GM12875 (cell line): ENCODE data around the gene SMG5.

Experiments used
- H3K4me3 ChIP-seq: one replicate; pipeline ENCODE4 v1.5.1; 2011; ENCODE audit warnings: low read depth, low read length, control low read depth
- TF ChIP-seq, protein P1 (sequence below): IDR thresholded peaks from 2 replicates; pipeline ENCODE4 v1.5.1; 2011; ENCODE audit warnings: low read depth, mild to moderate bottlenecking, control low read depth, inconsistent platforms, low read length, moderate library complexity, borderline replicate concordance; ENCODE audit not compliant: insufficient read depth

SMG5 gene

GRCh38 chr1:156266051-156266450 is 16.6 kb downstream of the SMG5 start:
- no peak overlapping the region for H3K4me3 ChIP-seq
- TF ChIP-seq, protein P1, sequence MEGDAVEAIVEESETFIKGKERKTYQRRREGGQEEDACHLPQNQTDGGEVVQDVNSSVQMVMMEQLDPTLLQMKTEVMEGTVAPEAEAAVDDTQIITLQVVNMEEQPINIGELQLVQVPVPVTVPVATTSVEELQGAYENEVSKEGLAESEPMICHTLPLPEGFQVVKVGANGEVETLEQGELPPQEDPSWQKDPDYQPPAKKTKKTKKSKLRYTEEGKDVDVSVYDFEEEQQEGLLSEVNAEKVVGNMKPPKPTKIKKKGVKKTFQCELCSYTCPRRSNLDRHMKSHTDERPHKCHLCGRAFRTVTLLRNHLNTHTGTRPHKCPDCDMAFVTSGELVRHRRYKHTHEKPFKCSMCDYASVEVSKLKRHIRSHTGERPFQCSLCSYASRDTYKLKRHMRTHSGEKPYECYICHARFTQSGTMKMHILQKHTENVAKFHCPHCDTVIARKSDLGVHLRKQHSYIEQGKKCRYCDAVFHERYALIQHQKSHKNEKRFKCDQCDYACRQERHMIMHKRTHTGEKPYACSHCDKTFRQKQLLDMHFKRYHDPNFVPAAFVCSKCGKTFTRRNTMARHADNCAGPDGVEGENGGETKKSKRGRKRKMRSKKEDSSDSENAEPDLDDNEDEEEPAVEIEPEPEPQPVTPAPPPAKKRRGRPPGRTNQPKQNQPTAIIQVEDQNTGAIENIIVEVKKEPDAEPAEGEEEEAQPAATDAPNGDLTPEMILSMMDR = no peak

GRCh38 chr1:156263288-156263655 is 19.4 kb downstream of the SMG5 start:
- no peak overlapping the region for H3K4me3 ChIP-seq
- TF ChIP-seq, protein P1 = no peak

- TF ChIP-seq, protein P1 = no peak
- H3K4me3 ChIP-seq = no peak overlapping the region
Measured at GRCh38 chr1:156262461-156263287, 20.0 kb downstream of the SMG5 start.

DNA sequence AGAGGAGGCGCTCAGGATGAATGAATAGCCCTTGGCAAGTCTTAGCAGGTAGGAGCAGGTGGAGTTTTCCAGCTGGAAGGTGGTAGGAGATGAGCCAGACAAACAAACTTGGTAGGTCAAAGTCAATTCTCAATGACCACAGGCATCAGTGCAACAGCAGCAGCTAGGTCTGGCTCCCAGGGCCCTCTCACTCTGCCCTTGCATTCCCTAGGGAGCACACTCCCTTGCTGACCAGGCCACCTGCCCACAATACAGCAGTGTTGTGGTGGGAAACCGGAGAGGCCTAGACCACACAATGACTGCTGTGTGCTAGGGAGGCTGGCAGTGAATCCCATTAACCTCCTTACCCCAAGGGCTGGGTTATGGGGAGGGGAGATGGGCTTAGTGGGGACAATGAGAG is 21.7 kb downstream of the SMG5 start:
- TF ChIP-seq, protein P1 = no peak
- H3K4me3 ChIP-seq = no peak overlapping the region

DNA sequence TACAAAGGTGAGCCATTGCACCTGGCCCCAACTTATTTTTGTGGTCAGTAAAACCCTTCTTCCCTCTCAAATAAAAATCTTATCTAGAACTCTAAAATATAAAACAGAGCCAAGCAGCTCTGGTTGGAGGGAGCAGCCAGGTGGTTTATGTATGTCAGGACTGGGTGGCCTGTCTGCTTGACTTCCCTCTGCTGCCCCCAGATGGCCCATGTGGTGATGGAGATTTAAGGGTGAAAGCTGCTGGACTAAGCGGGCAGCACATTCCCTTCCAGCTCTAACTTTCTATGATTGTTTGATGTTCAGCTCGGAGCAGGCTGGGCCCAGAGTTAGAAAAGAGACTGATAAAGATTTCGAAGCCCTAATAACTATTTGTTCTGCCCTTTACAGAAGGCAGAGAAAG is 22.8 kb downstream of the SMG5 start:
- no peak overlapping the region for H3K4me3 ChIP-seq
- TF ChIP-seq, protein P1 = no peak

DNA sequence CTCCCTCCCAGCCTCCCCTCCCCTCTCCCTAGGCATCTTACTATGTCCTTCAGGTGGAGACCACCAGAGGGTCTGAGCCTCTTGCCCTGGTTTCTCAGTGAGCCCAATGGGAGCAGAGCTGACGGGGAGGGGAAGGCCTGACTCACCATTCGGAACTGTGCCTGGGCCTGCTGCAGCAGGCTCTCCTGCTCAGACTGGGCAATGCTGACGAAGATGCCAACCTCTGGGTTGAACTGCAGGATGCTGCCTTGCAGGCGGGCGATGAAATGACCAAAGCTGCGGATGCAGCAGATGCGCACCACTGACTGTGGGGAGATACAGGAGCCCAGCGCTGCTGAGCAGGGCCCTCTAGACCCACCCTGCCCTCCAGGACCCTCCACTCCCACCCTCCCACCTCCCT is 23.8 kb downstream of the SMG5 start:
- TF ChIP-seq, protein P1 = no peak
- no peak overlapping the region for H3K4me3 ChIP-seq

DNA sequence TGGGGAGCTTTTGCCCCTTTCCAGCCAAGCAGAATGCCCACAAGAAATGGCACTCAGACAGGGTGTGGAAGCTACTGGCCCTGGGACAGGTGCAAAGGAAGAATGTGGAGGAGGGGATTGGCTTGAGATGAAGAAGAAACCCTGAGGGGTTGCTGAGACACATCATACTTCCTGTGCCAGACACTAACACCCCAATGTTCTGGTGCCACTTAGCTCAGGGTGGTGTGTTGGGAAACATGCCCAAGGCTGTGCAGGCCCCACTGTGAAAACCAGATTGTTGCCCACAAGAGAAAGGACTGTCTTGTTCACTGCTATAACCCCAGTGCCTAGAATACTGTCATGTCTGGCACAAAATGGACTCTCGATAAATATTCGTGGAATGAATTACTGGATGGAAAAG is 24.9 kb downstream of the SMG5 start:
- H3K4me3 ChIP-seq = no peak overlapping the region
- TF ChIP-seq, protein P1 = no peak
